ENCODE measurements around the gene NDUFAF4.
A peak's percentile ranks its signal among the peaks of the same experiment; 100 is the strongest.
"Not testable (repeated sequence)": the region's sequence is repeated elsewhere in the genome, so short reads cannot be mapped to it uniquely, and the experiment has no call there.

Gene NDUFAF4

GRCh38 chr6:96898241-96898851, 655 bp upstream of the NDUFAF4 start:
- peaks cover 17% of the 10 kb centered on the region for H3K36me3 ChIP-seq (ENCODE audit: insufficient read depth, low read length)
- H3K4me3 ChIP-seq (ENCODE audit: low read length), result peak overlapping the region; percentile 93
- H3K27me3 ChIP-seq (ENCODE audit: control insufficient read depth, insufficient read depth, low read length), result peaks cover 4% of the 10 kb centered on the region
- peak overlapping the region; percentile 85 for H3K4me2 ChIP-seq (ENCODE audit: low read length)
- H3K4me1 ChIP-seq (ENCODE audit: control insufficient read depth, insufficient read depth, low read length), result peaks cover 17% of the 10 kb centered on the region
- H3K9ac ChIP-seq (ENCODE audit: low read depth, low read length), result peak overlapping the region; percentile 87
- H3K9me3 ChIP-seq (replicated peaks; ENCODE audit: low read length), result no peaks in the 10 kb centered on the region

- Histone ChIP-seq H3K4me2 (ENCODE audit: low read length) (no peak overlapping the region), H3K4me3 (ENCODE audit: low read length) (no peak overlapping the region), H3K27me3 (ENCODE audit: control insufficient read depth, insufficient read depth, low read length) (peaks cover 7% of the 10 kb centered on the region), H3K9me3 (replicated peaks; ENCODE audit: low read length) (no peaks in the 10 kb centered on the region), H3K36me3 (ENCODE audit: insufficient read depth, low read length) (peaks cover 37% of the 10 kb centered on the region), H3K9ac (ENCODE audit: low read depth, low read length) (no peak overlapping the region), H3K4me1 (ENCODE audit: control insufficient read depth, insufficient read depth, low read length) (no peaks in the 10 kb centered on the region)
These were observed 8.5 kb downstream of the NDUFAF4 start for GRCh38 chr6:96889146-96889545.

- Histone ChIP-seq H3K27me3 (ENCODE audit: control insufficient read depth, insufficient read depth, low read length) (peaks cover 9% of the 10 kb centered on the region), H3K36me3 (ENCODE audit: insufficient read depth, low read length) (peaks cover 34% of the 10 kb centered on the region), H3K9ac (ENCODE audit: low read depth, low read length) (no peak overlapping the region), H3K4me1 (ENCODE audit: control insufficient read depth, insufficient read depth, low read length) (no peaks in the 10 kb centered on the region), H3K4me2 (ENCODE audit: low read length) (no peak overlapping the region), H3K9me3 (replicated peaks; ENCODE audit: low read length) (no peaks in the 10 kb centered on the region), H3K4me3 (ENCODE audit: low read length) (no peak overlapping the region)
These were observed 8.9 kb downstream of the NDUFAF4 start for GRCh38 chr6:96888745-96889144.

- Histone ChIP-seq H3K9me3 (replicated peaks; ENCODE audit: low read length) (no peaks in the 10 kb centered on the region), H3K36me3 (ENCODE audit: insufficient read depth, low read length) (peaks cover 18% of the 10 kb centered on the region), H3K4me3 (ENCODE audit: low read length) (no peak overlapping the region), H3K27me3 (ENCODE audit: control insufficient read depth, insufficient read depth, low read length) (peaks cover 15% of the 10 kb centered on the region), H3K4me2 (ENCODE audit: low read length) (no peak overlapping the region), H3K4me1 (ENCODE audit: control insufficient read depth, insufficient read depth, low read length) (no peaks in the 10 kb centered on the region), H3K9ac (ENCODE audit: low read depth, low read length) (no peak overlapping the region)
These were observed 11.2 kb downstream of the NDUFAF4 start for GRCh38 chr6:96886519-96886918.

- not testable (repeated sequence) for H3K4me1 ChIP-seq (ENCODE audit: control insufficient read depth, insufficient read depth, low read length)
These were observed 12.5 kb downstream of the NDUFAF4 start for GRCh38 chr6:96885187-96885631.

GRCh38 chr6:96878143-96878542, 19.5 kb downstream of the NDUFAF4 start:
- H3K36me3 ChIP-seq (ENCODE audit: insufficient read depth, low read length), result no peaks in the 10 kb centered on the region
- no peak overlapping the region for H3K4me2 ChIP-seq (ENCODE audit: low read length)
- H3K4me1 ChIP-seq (ENCODE audit: control insufficient read depth, insufficient read depth, low read length), result peaks cover 3% of the 10 kb centered on the region
- peaks cover 17% of the 10 kb centered on the region for H3K27me3 ChIP-seq (ENCODE audit: control insufficient read depth, insufficient read depth, low read length)
- H3K9ac ChIP-seq (ENCODE audit: low read depth, low read length), result no peak overlapping the region
- no peak overlapping the region for H3K4me3 ChIP-seq (ENCODE audit: low read length)
- no peaks in the 10 kb centered on the region for H3K9me3 ChIP-seq (replicated peaks; ENCODE audit: low read length)

More at GRCh38 chr6:96885187-96885631, 12.5 kb downstream of the NDUFAF4 start:
- H3K9me3 ChIP-seq (replicated peaks; ENCODE audit: low read length); H3K36me3 ChIP-seq (ENCODE audit: insufficient read depth, low read length); H3K4me2 ChIP-seq (ENCODE audit: low read length); H3K9ac ChIP-seq (ENCODE audit: low read depth, low read length); H3K4me3 ChIP-seq (ENCODE audit: low read length): not testable (repeated sequence)
- peaks cover 23% of the 10 kb centered on the region for H3K27me3 ChIP-seq (ENCODE audit: control insufficient read depth, insufficient read depth, low read length)

GRCh38 chr6:96876886-96877545, 20.7 kb downstream of the NDUFAF4 start:
- H3K36me3 ChIP-seq (ENCODE audit: insufficient read depth, low read length), result no peaks in the 10 kb centered on the region
- H3K9me3 ChIP-seq (replicated peaks; ENCODE audit: low read length), result no peaks in the 10 kb centered on the region
- peaks cover 3% of the 10 kb centered on the region for H3K4me1 ChIP-seq (ENCODE audit: control insufficient read depth, insufficient read depth, low read length)
- no peak overlapping the region for H3K9ac ChIP-seq (ENCODE audit: low read depth, low read length)
- H3K4me2 ChIP-seq (ENCODE audit: low read length), result no peak overlapping the region
- H3K4me3 ChIP-seq (ENCODE audit: low read length), result no peak overlapping the region
- peaks cover 12% of the 10 kb centered on the region for H3K27me3 ChIP-seq (ENCODE audit: control insufficient read depth, insufficient read depth, low read length)

- H3K9me3 ChIP-seq (replicated peaks; ENCODE audit: low read length), result no peaks in the 10 kb centered on the region
- H3K4me2 ChIP-seq (ENCODE audit: low read length), result no peak overlapping the region
- H3K4me1 ChIP-seq (ENCODE audit: control insufficient read depth, insufficient read depth, low read length), result peaks cover 3% of the 10 kb centered on the region
- no peak overlapping the region for H3K4me3 ChIP-seq (ENCODE audit: low read length)
- H3K36me3 ChIP-seq (ENCODE audit: insufficient read depth, low read length), result no peaks in the 10 kb centered on the region
- H3K9ac ChIP-seq (ENCODE audit: low read depth, low read length), result no peak overlapping the region
- H3K27me3 ChIP-seq (ENCODE audit: control insufficient read depth, insufficient read depth, low read length), result peaks cover 11% of the 10 kb centered on the region
These were observed 24.7 kb downstream of the NDUFAF4 start for GRCh38 chr6:96872976-96873375.

- H3K9ac ChIP-seq (ENCODE audit: low read depth, low read length), result no peak overlapping the region
- no peaks in the 10 kb centered on the region for H3K36me3 ChIP-seq (ENCODE audit: insufficient read depth, low read length)
- H3K4me3 ChIP-seq (ENCODE audit: low read length), result no peak overlapping the region
- H3K27me3 ChIP-seq (ENCODE audit: control insufficient read depth, insufficient read depth, low read length), result peaks cover 45% of the 10 kb centered on the region
- no peak overlapping the region for H3K4me2 ChIP-seq (ENCODE audit: low read length)
- no peaks in the 10 kb centered on the region for H3K9me3 ChIP-seq (replicated peaks; ENCODE audit: low read length)
- H3K4me1 ChIP-seq (ENCODE audit: control insufficient read depth, insufficient read depth, low read length), result no peaks in the 10 kb centered on the region
These were observed 32.7 kb downstream of the NDUFAF4 start for GRCh38 chr6:96865055-96865405.

- no peaks in the 10 kb centered on the region for H3K36me3 ChIP-seq (ENCODE audit: insufficient read depth, low read length)
- H3K4me2 ChIP-seq (ENCODE audit: low read length), result no peak overlapping the region
- no peak overlapping the region for H3K4me3 ChIP-seq (ENCODE audit: low read length)
These were observed 33.3 kb downstream of the NDUFAF4 start for GRCh38 chr6:96864216-96865054.

GRCh38 chr6:96862560-96862959, 35.1 kb downstream of the NDUFAF4 start:
- no peaks in the 10 kb centered on the region for H3K36me3 ChIP-seq (ENCODE audit: insufficient read depth, low read length)
- peaks cover 43% of the 10 kb centered on the region for H3K27me3 ChIP-seq (ENCODE audit: control insufficient read depth, insufficient read depth, low read length)
- H3K9ac ChIP-seq (ENCODE audit: low read depth, low read length), result no peak overlapping the region
- no peak overlapping the region for H3K4me2 ChIP-seq (ENCODE audit: low read length)
- no peaks in the 10 kb centered on the region for H3K9me3 ChIP-seq (replicated peaks; ENCODE audit: low read length)
- no peaks in the 10 kb centered on the region for H3K4me1 ChIP-seq (ENCODE audit: control insufficient read depth, insufficient read depth, low read length)
- no peak overlapping the region for H3K4me3 ChIP-seq (ENCODE audit: low read length)

More at GRCh38 chr6:96864216-96865054, 33.3 kb downstream of the NDUFAF4 start:
- peaks cover 47% of the 10 kb centered on the region for H3K27me3 ChIP-seq (ENCODE audit: control insufficient read depth, insufficient read depth, low read length)
- no peaks in the 10 kb centered on the region for H3K4me1 ChIP-seq (ENCODE audit: control insufficient read depth, insufficient read depth, low read length)
- no peaks in the 10 kb centered on the region for H3K9me3 ChIP-seq (replicated peaks; ENCODE audit: low read length)
- no peak overlapping the region for H3K9ac ChIP-seq (ENCODE audit: low read depth, low read length)
